ENCODE results near the gene ANTKMT. TPM values are rescaled to one million over a fixed set of nuclear protein-coding genes. Genes with fewer than 3 reads are reported as not detected.

The ANTKMT gene
- total RNA-seq, 1 experiment from 2014 or later, result 93.6 TPM

DNA sequence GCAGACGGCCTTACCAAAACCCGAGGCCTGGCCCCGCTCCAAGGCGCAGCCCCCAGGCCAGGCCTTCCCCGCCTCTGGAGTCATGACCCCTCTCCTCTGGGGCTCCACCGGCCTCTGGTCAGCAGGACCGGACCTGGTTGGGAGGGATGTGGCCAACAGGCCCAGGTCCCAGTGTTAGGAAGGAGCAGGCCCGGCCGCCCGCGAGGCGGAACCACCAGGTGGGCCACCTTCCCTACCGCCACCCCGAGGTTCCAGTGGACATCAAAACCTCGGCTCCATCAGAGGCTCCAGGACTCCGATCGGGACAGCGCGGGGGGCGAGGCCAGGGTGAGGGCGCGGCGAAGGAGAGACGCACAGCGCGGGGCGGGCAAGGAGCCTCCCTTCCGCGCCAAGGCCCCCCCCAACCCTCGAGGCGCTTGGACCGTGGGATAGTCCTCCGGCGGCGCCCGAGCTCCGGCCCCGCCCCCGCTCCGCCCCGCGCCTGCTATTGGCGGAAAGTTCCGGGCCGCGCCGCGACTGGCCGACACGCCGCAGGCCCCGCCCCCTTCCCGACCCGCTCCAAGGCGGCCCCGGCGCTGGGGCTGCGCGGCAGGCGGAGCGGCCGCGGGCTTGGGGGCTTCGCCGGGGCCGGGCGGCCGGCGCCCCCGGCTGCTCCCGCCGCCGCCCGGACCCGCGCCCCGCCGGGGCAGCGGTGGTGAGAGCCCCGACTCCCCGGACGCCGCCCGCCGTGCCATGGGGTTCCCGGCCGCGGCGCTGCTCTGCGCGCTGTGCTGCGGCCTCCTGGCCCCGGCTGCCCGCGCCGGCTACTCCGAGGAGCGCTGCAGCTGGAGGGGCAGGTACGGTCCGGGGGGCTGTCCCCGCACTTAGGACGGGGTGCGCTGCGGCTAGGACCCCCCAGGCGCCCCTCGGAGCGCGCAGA is 6.1 kb upstream of the ANTKMT start, which contains the start of gene METRN:
TSS of gene METRN (plus strand) at position 561 of the 919 bp plus-strand sequence. CDS start at position 733, 172 bp downstream.
- Histone ChIP-seq H3K27me3 (ENCODE audit: control insufficient read depth, insufficient read depth, low read length) (no peaks in the 10 kb centered on the region), H3K36me3 (ENCODE audit: control insufficient read depth, insufficient read depth, low read length) (no peaks in the 10 kb centered on the region; the same call in 1 of the 2 replicates), H3K9me3 (ENCODE audit: control insufficient read depth, insufficient read depth, low read depth, low read length) (no peaks in the 10 kb centered on the region), H3K4me3 (ENCODE audit: low read depth in 2 of 2, low read length in 2 of 2) (peak within 1 kb of the TSS; percentile 65 to 80), H3K4me1 (ENCODE audit: control insufficient read depth, insufficient read depth, low read length) (peaks cover 63% of the 10 kb centered on the region), H3K27ac (ENCODE audit: low read length) (peak within 1 kb of the TSS; percentile 94)
- BruUV-seq (replicated peaks), result no TSS peak
- DNase-seq (ENCODE audit: low read depth, low spot score) (no peak), ATAC-seq (peak; percentile 70)
- TF ChIP-seq SIN3A (IDR thresholded peaks at IDR 0.05; ENCODE audit: borderline replicate concordance, insufficient read depth, low read depth, low read length) (peak; percentile 31; the same call in 1 of the 2 replicates), TCF7L2 (IDR thresholded peaks at IDR 0.05; ENCODE audit: low read depth, low read length) (0 out of 2 replicates have a peak, but pooled peaks have one; percentile 25), POLR2AphosphoS5 (IDR thresholded peaks at IDR 0.05; ENCODE audit: low read depth, low read length) (peak; percentile 34; the same call in 1 of the 2 replicates)
- TF ChIP-seq, protein P1, sequence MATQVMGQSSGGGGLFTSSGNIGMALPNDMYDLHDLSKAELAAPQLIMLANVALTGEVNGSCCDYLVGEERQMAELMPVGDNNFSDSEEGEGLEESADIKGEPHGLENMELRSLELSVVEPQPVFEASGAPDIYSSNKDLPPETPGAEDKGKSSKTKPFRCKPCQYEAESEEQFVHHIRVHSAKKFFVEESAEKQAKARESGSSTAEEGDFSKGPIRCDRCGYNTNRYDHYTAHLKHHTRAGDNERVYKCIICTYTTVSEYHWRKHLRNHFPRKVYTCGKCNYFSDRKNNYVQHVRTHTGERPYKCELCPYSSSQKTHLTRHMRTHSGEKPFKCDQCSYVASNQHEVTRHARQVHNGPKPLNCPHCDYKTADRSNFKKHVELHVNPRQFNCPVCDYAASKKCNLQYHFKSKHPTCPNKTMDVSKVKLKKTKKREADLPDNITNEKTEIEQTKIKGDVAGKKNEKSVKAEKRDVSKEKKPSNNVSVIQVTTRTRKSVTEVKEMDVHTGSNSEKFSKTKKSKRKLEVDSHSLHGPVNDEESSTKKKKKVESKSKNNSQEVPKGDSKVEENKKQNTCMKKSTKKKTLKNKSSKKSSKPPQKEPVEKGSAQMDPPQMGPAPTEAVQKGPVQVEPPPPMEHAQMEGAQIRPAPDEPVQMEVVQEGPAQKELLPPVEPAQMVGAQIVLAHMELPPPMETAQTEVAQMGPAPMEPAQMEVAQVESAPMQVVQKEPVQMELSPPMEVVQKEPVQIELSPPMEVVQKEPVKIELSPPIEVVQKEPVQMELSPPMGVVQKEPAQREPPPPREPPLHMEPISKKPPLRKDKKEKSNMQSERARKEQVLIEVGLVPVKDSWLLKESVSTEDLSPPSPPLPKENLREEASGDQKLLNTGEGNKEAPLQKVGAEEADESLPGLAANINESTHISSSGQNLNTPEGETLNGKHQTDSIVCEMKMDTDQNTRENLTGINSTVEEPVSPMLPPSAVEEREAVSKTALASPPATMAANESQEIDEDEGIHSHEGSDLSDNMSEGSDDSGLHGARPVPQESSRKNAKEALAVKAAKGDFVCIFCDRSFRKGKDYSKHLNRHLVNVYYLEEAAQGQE (IDR thresholded peaks at IDR 0.05; ENCODE audit: insufficient read depth in 1 of 2, low read depth in 2 of 2, low read length in 1 of 2), result 0 out of 4 replicates have a peak, but pooled peaks of 1 of the 2 experiments have one; percentile 10
- TF ChIP-seq, protein P2, sequence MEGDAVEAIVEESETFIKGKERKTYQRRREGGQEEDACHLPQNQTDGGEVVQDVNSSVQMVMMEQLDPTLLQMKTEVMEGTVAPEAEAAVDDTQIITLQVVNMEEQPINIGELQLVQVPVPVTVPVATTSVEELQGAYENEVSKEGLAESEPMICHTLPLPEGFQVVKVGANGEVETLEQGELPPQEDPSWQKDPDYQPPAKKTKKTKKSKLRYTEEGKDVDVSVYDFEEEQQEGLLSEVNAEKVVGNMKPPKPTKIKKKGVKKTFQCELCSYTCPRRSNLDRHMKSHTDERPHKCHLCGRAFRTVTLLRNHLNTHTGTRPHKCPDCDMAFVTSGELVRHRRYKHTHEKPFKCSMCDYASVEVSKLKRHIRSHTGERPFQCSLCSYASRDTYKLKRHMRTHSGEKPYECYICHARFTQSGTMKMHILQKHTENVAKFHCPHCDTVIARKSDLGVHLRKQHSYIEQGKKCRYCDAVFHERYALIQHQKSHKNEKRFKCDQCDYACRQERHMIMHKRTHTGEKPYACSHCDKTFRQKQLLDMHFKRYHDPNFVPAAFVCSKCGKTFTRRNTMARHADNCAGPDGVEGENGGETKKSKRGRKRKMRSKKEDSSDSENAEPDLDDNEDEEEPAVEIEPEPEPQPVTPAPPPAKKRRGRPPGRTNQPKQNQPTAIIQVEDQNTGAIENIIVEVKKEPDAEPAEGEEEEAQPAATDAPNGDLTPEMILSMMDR (IDR thresholded peaks at IDR 0.05), result no peak
- POLR2A ChIA-PET, result interaction anchor here (0.6 kb wide), 1 partner anchor 8 kb away, joined by 5 read pairs; no protein-coding TSS in a partner anchor
- intact Hi-C loops (cut with micrococcal nuclease; ENCODE audit: unreplicated experiment) (no loop called here), in situ Hi-C loops (cut with HindIII; ENCODE audit: low pct_unique_long_range_greater_than_20kb, low sequenced_read_pairs) (no loop called here)
- CTCF ChIA-PET, result interaction anchor here (1.0 kb wide), 1 partner anchor 70 kb away, joined by 3 read pairs; no protein-coding TSS in a partner anchor

DNA sequence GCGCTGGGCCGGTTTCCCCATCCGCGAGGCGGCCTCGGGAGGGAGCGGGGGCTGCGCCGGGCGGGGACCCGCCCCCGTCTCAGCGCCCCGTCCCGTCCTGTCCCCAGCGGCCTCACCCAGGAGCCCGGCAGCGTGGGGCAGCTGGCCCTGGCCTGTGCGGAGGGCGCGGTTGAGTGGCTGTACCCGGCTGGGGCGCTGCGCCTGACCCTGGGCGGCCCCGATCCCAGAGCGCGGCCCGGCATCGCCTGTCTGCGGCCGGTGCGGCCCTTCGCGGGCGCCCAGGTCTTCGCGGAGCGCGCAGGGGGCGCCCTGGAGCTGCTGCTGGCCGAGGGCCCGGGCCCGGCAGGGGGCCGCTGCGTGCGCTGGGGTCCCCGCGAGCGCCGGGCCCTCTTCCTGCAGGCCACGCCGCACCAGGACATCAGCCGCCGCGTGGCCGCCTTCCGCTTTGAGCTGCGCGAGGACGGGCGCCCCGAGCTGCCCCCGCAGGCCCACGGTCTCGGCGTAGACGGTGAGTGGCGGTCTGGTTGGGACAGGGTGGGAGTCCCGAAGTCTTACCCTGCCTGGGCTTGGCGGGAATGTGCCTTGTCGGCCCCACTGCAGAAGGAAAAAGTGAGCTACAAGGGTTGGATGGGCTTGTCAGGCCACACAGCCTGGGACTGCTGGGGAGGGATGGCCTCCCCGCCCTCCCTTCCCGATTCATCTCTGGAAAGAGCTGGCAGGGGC is 5.3 kb upstream of the ANTKMT start:
- Histone ChIP-seq H3K27ac (ENCODE audit: low read length) (peak overlapping the region; percentile 88), H3K9me3 (ENCODE audit: control insufficient read depth, insufficient read depth, low read depth, low read length) (no peaks in the 10 kb centered on the region), H3K36me3 (ENCODE audit: control insufficient read depth, insufficient read depth, low read length) (no peaks in the 10 kb centered on the region; the same call in 1 of the 2 replicates), H3K27me3 (ENCODE audit: control insufficient read depth, insufficient read depth, low read length) (no peaks in the 10 kb centered on the region), H3K4me1 (ENCODE audit: control insufficient read depth, insufficient read depth, low read length) (peaks cover 60% of the 10 kb centered on the region), H3K4me3 (ENCODE audit: low read depth in 2 of 2, low read length in 2 of 2) (peak overlapping the region; percentile 65 to 80)
- POLR2A ChIA-PET, result interaction anchor here (0.6 kb wide), 2 partner anchors 327 to 336 kb away, joined by 3 to 4 read pairs; no protein-coding TSS in a partner anchor
- CTCF ChIA-PET, result interaction anchor here (0.6 to 1.1 kb wide), 3 partner anchors 69 to 1252 kb away, joined by 3 to 4 read pairs (median 3); no protein-coding TSS in a partner anchor
- BruUV-seq (replicated peaks), result no TSS peak
- intact Hi-C loops (cut with micrococcal nuclease; ENCODE audit: unreplicated experiment) (no loop called here), in situ Hi-C loops (cut with HindIII; ENCODE audit: low pct_unique_long_range_greater_than_20kb, low sequenced_read_pairs) (no loop called here)
- ATAC-seq (peak; percentile 1; the same call in 1 of the 2 replicates), DNase-seq (ENCODE audit: low read depth, low spot score) (no peak)
- TF ChIP-seq, protein P2 (IDR thresholded peaks at IDR 0.05), result peak; percentile 83
- TF ChIP-seq SIN3A (IDR thresholded peaks at IDR 0.05; ENCODE audit: borderline replicate concordance, insufficient read depth, low read depth, low read length), result 0 out of 2 replicates have a peak, but pooled peaks have one; percentile 41
- no peak for TF ChIP-seq POLR2AphosphoS5 (IDR thresholded peaks at IDR 0.05; ENCODE audit: low read depth, low read length)
- TF ChIP-seq, protein P1 (IDR thresholded peaks at IDR 0.05; ENCODE audit: insufficient read depth in 1 of 2, low read depth in 2 of 2, low read length in 1 of 2), result no peak
- TF ChIP-seq TCF7L2 (IDR thresholded peaks at IDR 0.05; ENCODE audit: low read depth, low read length), result no peak

Data from Panc1 (cell line).